ENCODE results near the gene INAVA.
A peak's percentile ranks its signal among the peaks of the same experiment; 100 is the strongest.

INAVA gene

DNA sequence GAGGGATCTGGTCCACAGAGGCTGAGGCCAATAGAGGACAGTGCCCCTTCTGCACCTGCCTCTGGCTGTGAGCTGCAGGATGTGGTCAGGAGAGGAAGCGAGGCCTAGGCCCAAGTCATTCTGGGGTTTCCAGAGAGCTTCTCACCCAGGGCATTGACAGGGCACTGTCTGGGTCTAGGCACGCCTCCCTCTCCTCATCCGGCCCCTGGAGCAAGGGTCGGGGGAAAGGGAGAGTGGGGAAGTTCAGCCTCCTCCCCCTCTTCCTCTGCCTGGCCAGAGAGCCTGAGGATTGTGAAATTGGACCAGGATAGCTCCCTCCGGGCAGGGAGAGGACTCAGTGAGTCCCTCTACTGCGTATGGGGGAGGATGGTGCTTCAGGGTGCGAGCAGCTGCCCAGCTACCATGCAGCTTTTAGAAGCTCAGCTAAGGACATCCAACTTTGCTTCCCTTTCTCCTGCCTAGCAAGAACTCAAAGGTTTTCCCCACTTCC, 6.3 kb upstream of the INAVA start:
- no peak for TF ChIP-seq EZH2phosphoT487 (IDR thresholded peaks at IDR 0.05; ENCODE audit: borderline replicate concordance)
- TF ChIP-seq, protein P1, sequence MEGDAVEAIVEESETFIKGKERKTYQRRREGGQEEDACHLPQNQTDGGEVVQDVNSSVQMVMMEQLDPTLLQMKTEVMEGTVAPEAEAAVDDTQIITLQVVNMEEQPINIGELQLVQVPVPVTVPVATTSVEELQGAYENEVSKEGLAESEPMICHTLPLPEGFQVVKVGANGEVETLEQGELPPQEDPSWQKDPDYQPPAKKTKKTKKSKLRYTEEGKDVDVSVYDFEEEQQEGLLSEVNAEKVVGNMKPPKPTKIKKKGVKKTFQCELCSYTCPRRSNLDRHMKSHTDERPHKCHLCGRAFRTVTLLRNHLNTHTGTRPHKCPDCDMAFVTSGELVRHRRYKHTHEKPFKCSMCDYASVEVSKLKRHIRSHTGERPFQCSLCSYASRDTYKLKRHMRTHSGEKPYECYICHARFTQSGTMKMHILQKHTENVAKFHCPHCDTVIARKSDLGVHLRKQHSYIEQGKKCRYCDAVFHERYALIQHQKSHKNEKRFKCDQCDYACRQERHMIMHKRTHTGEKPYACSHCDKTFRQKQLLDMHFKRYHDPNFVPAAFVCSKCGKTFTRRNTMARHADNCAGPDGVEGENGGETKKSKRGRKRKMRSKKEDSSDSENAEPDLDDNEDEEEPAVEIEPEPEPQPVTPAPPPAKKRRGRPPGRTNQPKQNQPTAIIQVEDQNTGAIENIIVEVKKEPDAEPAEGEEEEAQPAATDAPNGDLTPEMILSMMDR (conservative IDR thresholded peaks at IDR 0.05; ENCODE audit: low read length), result no peak
- H3K9me3 ChIP-seq (ENCODE audit: insufficient read depth, low read depth, low read length), result no peaks in the 10 kb centered on the region
- no peaks in the 10 kb centered on the region for H3K9me2 ChIP-seq (replicated peaks; ENCODE audit: low read depth, low read length)
- H3K27me3 ChIP-seq (ENCODE audit: insufficient read depth, low read length, poor library complexity, severe bottlenecking), result no peaks in the 10 kb centered on the region
- peak overlapping the region; percentile 80 for H3K4me3 ChIP-seq (ENCODE audit: low read length, poor library complexity, severe bottlenecking)
- peaks cover 18% of the 10 kb centered on the region for H3F3A ChIP-seq (ENCODE audit: low read depth)
- H3K4me2 ChIP-seq (ENCODE audit: low read depth, low read length, poor library complexity, severe bottlenecking), result peak overlapping the region; percentile 95
- no peaks in the 10 kb centered on the region for H3K36me3 ChIP-seq (ENCODE audit: insufficient read depth, low read length)
- H2AFZ ChIP-seq (ENCODE audit: low read length), result no peak overlapping the region
- peaks cover 77% of the 10 kb centered on the region for H3K4me1 ChIP-seq (ENCODE audit: insufficient read depth, low read length, poor library complexity, severe bottlenecking)
- no peaks in the 10 kb centered on the region for H4K20me1 ChIP-seq (ENCODE audit: insufficient read depth, low read length, poor library complexity, severe bottlenecking)
- peaks cover 31% of the 10 kb centered on the region for H3K79me2 ChIP-seq (ENCODE audit: insufficient read depth, low read length)
- H3K9ac ChIP-seq (ENCODE audit: low read depth, low read length, poor library complexity, severe bottlenecking), result peak overlapping the region; percentile 94

GRCh38 chr1:200889571-200889970, 5.1 kb upstream of the INAVA start:
- Histone ChIP-seq H2AFZ (ENCODE audit: low read length) (no peak overlapping the region), H3K4me3 (ENCODE audit: low read length, poor library complexity, severe bottlenecking) (no peak overlapping the region), H3K4me1 (ENCODE audit: insufficient read depth, low read length, poor library complexity, severe bottlenecking) (peaks cover 69% of the 10 kb centered on the region), H3K27me3 (ENCODE audit: insufficient read depth, low read length, poor library complexity, severe bottlenecking) (no peaks in the 10 kb centered on the region), H3F3A (ENCODE audit: low read depth) (peaks cover 18% of the 10 kb centered on the region), H3K9ac (ENCODE audit: low read depth, low read length, poor library complexity, severe bottlenecking) (peak overlapping the region; percentile 94), H3K79me2 (ENCODE audit: insufficient read depth, low read length) (peaks cover 19% of the 10 kb centered on the region), H3K4me2 (ENCODE audit: low read depth, low read length, poor library complexity, severe bottlenecking) (peak overlapping the region; percentile 95), H3K9me2 (replicated peaks; ENCODE audit: low read depth, low read length) (no peaks in the 10 kb centered on the region), H4K20me1 (ENCODE audit: insufficient read depth, low read length, poor library complexity, severe bottlenecking) (no peaks in the 10 kb centered on the region), H3K9me3 (ENCODE audit: insufficient read depth, low read depth, low read length) (no peaks in the 10 kb centered on the region), H3K36me3 (ENCODE audit: insufficient read depth, low read length) (no peaks in the 10 kb centered on the region)
- TF ChIP-seq, protein P1 (conservative IDR thresholded peaks at IDR 0.05; ENCODE audit: low read length), result no peak
- TF ChIP-seq EZH2phosphoT487 (IDR thresholded peaks at IDR 0.05; ENCODE audit: borderline replicate concordance), result no peak

- H3K9ac ChIP-seq (ENCODE audit: low read depth, low read length, poor library complexity, severe bottlenecking), result peak overlapping the region; percentile 94
Measured at GRCh38 chr1:200890027-200890426, 4.7 kb upstream of the INAVA start.

More at GRCh38 chr1:200890027-200890426, 4.7 kb upstream of the INAVA start:
- H3K36me3 ChIP-seq (ENCODE audit: insufficient read depth, low read length), result no peaks in the 10 kb centered on the region
- TF ChIP-seq, protein P1 (conservative IDR thresholded peaks at IDR 0.05; ENCODE audit: low read length), result no peak
- TF ChIP-seq EZH2phosphoT487 (IDR thresholded peaks at IDR 0.05; ENCODE audit: borderline replicate concordance), result no peak
- no peaks in the 10 kb centered on the region for H4K20me1 ChIP-seq (ENCODE audit: insufficient read depth, low read length, poor library complexity, severe bottlenecking)
- H3K79me2 ChIP-seq (ENCODE audit: insufficient read depth, low read length), result peaks cover 14% of the 10 kb centered on the region
- H3K27me3 ChIP-seq (ENCODE audit: insufficient read depth, low read length, poor library complexity, severe bottlenecking), result no peaks in the 10 kb centered on the region
- no peak overlapping the region for H2AFZ ChIP-seq (ENCODE audit: low read length)
- no peak overlapping the region for H3K4me3 ChIP-seq (ENCODE audit: low read length, poor library complexity, severe bottlenecking)
- no peaks in the 10 kb centered on the region for H3K9me2 ChIP-seq (replicated peaks; ENCODE audit: low read depth, low read length)
- no peak overlapping the region for H3K4me2 ChIP-seq (ENCODE audit: low read depth, low read length, poor library complexity, severe bottlenecking)
- H3F3A ChIP-seq (ENCODE audit: low read depth), result peaks cover 18% of the 10 kb centered on the region
- H3K9me3 ChIP-seq (ENCODE audit: insufficient read depth, low read depth, low read length), result no peaks in the 10 kb centered on the region
- H3K4me1 ChIP-seq (ENCODE audit: insufficient read depth, low read length, poor library complexity, severe bottlenecking), result peaks cover 66% of the 10 kb centered on the region
